ENCODE data around the gene ADGRG6. TPM values are rescaled to one million over a fixed set of nuclear protein-coding genes. Genes with fewer than 3 reads are reported as not detected.

ADGRG6 gene
- polyA plus RNA-seq, 2 donors, result 6.8 to 7.0 TPM

Other genes starting within 250 kb of the ADGRG6 start
- gene GJE1, start 169.1 kb upstream of the ADGRG6 start, polyA plus RNA-seq, result not detected
- not detected for gene NMBR, start 154.9 kb upstream of the ADGRG6 start, polyA plus RNA-seq
- 10 to 100 TPM; 21.4 to 36.8 TPM for gene VTA1, start 154.7 kb upstream of the ADGRG6 start, polyA plus RNA-seq

Data from esophagus (tissue), 2 donors.